Osteoblast (primary cell): ENCODE measurements around the gene HNRNPA0. TPM values are rescaled to one million over a fixed set of nuclear protein-coding genes. Genes with fewer than 3 reads are reported as not detected.
A peak's percentile ranks its signal among the peaks of the same experiment; 100 is the strongest.

ENCODE experiments used
- DNase-seq: peaks from one replicate; pipeline ENCODE4 v3.0.0; 2011; ENCODE audit warnings: low spot score, mixed read lengths; ENCODE audit not compliant: insufficient read length; ENCODE audit errors: missing footprints
- H2AFZ ChIP-seq: 2 replicates; pipeline ENCODE4 v1.6.0; 2011; ENCODE audit warnings: mild to moderate bottlenecking, low read length
- H3K27ac ChIP-seq: 2 replicates; pipeline ENCODE4 v1.5.1; 2011; ENCODE audit warnings: mild to moderate bottlenecking, low read depth, low read length, moderate library complexity
- H3K27me3 ChIP-seq: 2 replicates; pipeline ENCODE4 v1.6.0; 2012; ENCODE audit warnings: mild to moderate bottlenecking, control low read depth, inconsistent platforms, low read length, moderate library complexity; ENCODE audit not compliant: insufficient read depth
- H3K36me3 ChIP-seq: 2 replicates; pipeline ENCODE4 v1.5.1; 2011; ENCODE audit warnings: mild to moderate bottlenecking, low read length, control low read depth, moderate library complexity; ENCODE audit not compliant: insufficient read depth
- H3K4me1 ChIP-seq: 2 replicates; pipeline ENCODE4 v1.5.1; 2011; ENCODE audit warnings: mild to moderate bottlenecking, low read length, control low read depth, moderate library complexity; ENCODE audit not compliant: insufficient read depth
- H3K4me2 ChIP-seq: 2 replicates; pipeline ENCODE4 v1.6.0; 2011; ENCODE audit warnings: mild to moderate bottlenecking, low read length; ENCODE audit not compliant: insufficient read depth
- H3K4me3 ChIP-seq: fragments of 200-600 bp; sonication (generic); 3 replicates; pipeline ENCODE4 v1.5.1; 2012; ENCODE audit warnings: mild to moderate bottlenecking, low read length, inconsistent platforms; ENCODE audit not compliant: insufficient read depth
- H3K79me2 ChIP-seq: 2 replicates; pipeline ENCODE4 v1.6.0; 2012; ENCODE audit warnings: mild to moderate bottlenecking, low read length, control low read depth, inconsistent platforms; ENCODE audit not compliant: insufficient read depth
- H3K9me3 ChIP-seq: 2 replicates; pipeline ENCODE4 v1.5.1; 2011; ENCODE audit warnings: low read depth, low read length, control low read depth
- H4K20me1 ChIP-seq: 2 replicates; pipeline ENCODE4 v1.6.0; 2012; ENCODE audit warnings: mild to moderate bottlenecking, low read length, control low read depth; ENCODE audit not compliant: insufficient read depth
- total RNA-seq: library from RNA; depleted of rRNA; stranded (reverse); fragments of >200 nt; gene quantifications from 2 replicates; pipeline ENCODE4 v1.2.3, GENCODE V29; 2012
- TF ChIP-seq, protein P1 (sequence below): IDR thresholded peaks from 2 replicates; pipeline ENCODE4 v1.5.1; 2011; ENCODE audit warnings: mild to moderate bottlenecking, low read depth, low read length, moderate library complexity; ENCODE audit errors: extremely low read depth

Gene HNRNPA0
- total RNA-seq, 1 donor = 24.2 TPM

DNA sequence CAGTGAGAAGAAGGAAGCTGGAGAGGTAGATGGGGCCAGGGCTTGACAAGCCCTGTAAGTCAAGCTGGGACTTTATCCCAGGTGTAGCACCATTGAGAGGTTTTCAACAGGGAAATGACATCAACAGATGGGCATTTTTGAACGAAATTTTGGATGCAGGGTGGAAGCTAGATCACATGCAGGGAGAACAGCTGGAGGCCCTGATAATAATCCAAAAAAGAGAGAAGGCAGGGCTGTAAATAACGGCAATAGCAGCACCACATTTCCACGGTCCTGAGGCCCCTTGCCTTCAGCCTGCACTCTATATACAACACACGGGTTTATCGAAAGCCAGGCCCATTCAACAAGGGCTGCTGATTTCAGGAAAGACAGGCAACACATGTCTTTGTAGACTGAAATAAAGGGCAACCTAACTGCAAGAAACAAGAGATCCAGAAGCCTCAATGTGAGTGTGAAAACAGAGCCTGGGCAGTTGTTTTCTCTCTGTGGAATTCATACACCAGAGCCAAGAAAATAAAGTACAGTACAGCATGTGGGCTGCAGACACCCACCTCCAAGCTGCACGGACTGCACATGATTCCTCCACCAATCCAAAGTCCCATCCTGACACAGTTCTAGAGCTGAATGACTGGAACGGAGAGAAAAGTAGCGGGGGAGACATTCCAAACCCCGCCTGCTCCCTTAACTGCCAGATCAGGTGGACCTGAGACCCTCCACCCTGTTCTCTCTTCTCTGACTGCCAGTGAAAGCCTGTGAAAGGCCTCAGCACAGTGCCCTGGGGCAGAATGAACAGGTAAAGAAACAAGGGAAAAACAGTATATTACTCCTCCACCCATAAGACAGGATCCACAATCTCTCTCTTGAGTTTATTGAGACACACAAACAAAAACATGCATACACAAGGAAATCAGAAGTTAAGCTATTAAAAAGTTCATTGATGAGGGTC, 54.6 kb downstream of the HNRNPA0 start:
- Histone ChIP-seq H2AFZ (no peak overlapping the region), H3K4me1 (peaks cover 20% of the 10 kb centered on the region), H4K20me1 (no peaks in the 10 kb centered on the region), H3K36me3 (no peaks in the 10 kb centered on the region), H3K27ac (no peak overlapping the region), H3K4me3 (no peak overlapping the region), H3K9me3 (no peaks in the 10 kb centered on the region), H3K27me3 (no peaks in the 10 kb centered on the region), H3K4me2 (peak overlapping the region; percentile 1), H3K79me2 (no peaks in the 10 kb centered on the region)
- DNase-seq = no peak
- TF ChIP-seq, protein P1, sequence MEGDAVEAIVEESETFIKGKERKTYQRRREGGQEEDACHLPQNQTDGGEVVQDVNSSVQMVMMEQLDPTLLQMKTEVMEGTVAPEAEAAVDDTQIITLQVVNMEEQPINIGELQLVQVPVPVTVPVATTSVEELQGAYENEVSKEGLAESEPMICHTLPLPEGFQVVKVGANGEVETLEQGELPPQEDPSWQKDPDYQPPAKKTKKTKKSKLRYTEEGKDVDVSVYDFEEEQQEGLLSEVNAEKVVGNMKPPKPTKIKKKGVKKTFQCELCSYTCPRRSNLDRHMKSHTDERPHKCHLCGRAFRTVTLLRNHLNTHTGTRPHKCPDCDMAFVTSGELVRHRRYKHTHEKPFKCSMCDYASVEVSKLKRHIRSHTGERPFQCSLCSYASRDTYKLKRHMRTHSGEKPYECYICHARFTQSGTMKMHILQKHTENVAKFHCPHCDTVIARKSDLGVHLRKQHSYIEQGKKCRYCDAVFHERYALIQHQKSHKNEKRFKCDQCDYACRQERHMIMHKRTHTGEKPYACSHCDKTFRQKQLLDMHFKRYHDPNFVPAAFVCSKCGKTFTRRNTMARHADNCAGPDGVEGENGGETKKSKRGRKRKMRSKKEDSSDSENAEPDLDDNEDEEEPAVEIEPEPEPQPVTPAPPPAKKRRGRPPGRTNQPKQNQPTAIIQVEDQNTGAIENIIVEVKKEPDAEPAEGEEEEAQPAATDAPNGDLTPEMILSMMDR = no peak

DNA sequence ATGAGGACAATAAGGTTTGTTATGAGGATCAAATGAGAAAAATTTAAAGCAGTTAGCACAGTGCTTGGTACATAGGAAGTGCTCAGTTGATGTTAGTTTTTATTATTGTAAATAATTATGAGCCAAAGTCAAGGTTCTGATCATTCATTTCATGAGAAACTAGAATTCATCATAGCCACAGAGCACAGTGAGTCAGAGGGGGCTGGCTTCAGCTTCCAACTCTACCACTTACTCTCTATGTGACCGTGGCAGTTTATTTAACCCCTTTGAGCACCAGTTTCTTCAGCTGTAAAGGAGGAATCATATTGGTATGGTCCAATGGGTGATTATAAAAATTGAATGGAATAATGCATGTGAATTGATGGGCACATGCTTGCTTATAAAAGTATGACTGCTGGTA, 57.7 kb downstream of the HNRNPA0 start:
- Histone ChIP-seq H2AFZ (no peak overlapping the region), H3K4me1 (peaks cover 20% of the 10 kb centered on the region), H3K27me3 (no peaks in the 10 kb centered on the region), H3K4me2 (no peak overlapping the region), H3K27ac (no peak overlapping the region), H3K4me3 (no peak overlapping the region), H3K79me2 (no peaks in the 10 kb centered on the region), H3K36me3 (no peaks in the 10 kb centered on the region), H3K9me3 (no peaks in the 10 kb centered on the region), H4K20me1 (no peaks in the 10 kb centered on the region)
- DNase-seq = peak; percentile 81
- TF ChIP-seq, protein P1 = no peak

DNA sequence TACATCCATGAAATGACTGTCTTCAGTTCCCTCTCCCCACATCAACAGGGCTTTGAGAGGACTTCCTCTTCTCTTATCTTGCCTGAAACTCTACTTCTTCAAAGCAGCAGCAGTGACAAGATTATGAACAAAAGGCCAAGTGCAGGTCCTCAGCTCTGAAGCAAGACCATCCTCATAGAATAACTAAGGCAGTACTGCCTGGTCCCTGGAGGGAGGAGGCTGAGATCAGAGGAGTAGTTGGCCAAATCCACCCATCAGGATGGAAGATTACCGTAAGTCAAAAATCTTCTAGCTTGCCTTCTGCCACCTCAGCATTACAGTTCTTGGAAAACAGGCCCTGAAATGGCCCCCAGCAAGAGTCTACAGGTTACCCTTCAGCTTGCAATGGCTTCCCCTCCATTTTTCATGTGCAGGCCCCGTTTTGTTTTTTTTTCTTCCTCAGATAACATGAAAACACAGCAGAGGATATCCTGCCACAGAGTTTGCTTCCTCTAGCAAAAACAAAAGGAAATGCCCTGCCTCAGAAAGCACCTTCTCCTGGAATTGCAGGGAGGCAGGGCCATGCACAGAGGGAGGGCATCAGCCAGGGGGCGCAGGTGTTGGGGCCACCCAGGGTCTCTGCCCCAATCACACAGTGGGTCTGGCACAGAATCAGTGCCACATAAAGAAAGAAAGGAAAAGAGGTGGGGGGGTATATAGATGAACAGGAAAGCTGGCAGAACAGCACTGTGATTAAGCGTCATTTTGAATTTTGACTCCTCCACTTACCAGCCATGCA, 58.3 kb downstream of the HNRNPA0 start:
- TF ChIP-seq, protein P1 = no peak
- Histone ChIP-seq H3K9me3 (no peaks in the 10 kb centered on the region), H3K36me3 (no peaks in the 10 kb centered on the region), H3K4me1 (peaks cover 20% of the 10 kb centered on the region), H3K79me2 (no peaks in the 10 kb centered on the region), H3K4me3 (no peak overlapping the region), H4K20me1 (no peaks in the 10 kb centered on the region), H3K27ac (no peak overlapping the region), H3K27me3 (no peaks in the 10 kb centered on the region), H3K4me2 (no peak overlapping the region), H2AFZ (no peak overlapping the region)
- DNase-seq = peak; percentile 58

Other genes starting within 250 kb of the HNRNPA0 start
- gene KLHL3, start 18.3 kb downstream of the HNRNPA0 start, total RNA-seq = 6.2 and 7.1 TPM in 2 replicates
- gene MYOT, start 113.5 kb upstream of the HNRNPA0 start, total RNA-seq = not detected in 2 replicates
- under 0.01 TPM in 1 of 2 replicates, not detected in the other for gene PKD2L2, start 135.1 kb upstream of the HNRNPA0 start, total RNA-seq